Measurements from ENCODE around the gene ATP11B.

DNA sequence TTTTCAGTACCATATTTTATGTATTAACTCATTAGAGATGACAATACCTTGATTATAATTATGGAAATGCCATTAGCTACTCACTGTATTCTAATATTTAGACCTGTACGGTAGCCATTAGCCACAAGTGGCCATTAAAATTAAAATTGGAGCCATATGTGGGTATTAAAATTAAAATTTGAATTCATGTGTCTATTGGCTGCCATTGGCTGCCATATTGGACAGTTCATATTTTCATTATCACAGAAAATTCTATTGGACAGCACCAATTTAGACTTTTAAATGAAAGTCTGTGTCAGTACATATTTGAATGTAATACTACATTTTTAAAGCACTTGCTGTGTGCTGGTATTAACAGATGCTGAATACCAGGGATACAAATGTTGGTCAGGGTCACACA, 3.0 kb downstream of the ATP11B start:
- TF ChIP-seq FOXM1 (IDR thresholded peaks at IDR 0.05; ENCODE audit: borderline replicate concordance, low read depth) = no peak
- TF ChIP-seq, protein P1, sequence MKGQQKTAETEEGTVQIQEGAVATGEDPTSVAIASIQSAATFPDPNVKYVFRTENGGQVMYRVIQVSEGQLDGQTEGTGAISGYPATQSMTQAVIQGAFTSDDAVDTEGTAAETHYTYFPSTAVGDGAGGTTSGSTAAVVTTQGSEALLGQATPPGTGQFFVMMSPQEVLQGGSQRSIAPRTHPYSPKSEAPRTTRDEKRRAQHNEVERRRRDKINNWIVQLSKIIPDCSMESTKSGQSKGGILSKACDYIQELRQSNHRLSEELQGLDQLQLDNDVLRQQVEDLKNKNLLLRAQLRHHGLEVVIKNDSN (IDR thresholded peaks at IDR 0.05) = no peak
- TF ChIP-seq, protein P2, sequence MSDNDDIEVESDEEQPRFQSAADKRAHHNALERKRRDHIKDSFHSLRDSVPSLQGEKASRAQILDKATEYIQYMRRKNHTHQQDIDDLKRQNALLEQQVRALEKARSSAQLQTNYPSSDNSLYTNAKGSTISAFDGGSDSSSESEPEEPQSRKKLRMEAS (IDR thresholded peaks at IDR 0.05) = no peak
